EH (cell line): ENCODE results near the gene POU3F1.
A peak's percentile ranks its signal among the peaks of the same experiment; 100 is the strongest.

Experiments
- DNase-seq: peaks from one replicate; pipeline ENCODE4 v3.0.0-alpha.2; 2015; ENCODE audit warnings: low read depth

Gene POU3F1

DNA sequence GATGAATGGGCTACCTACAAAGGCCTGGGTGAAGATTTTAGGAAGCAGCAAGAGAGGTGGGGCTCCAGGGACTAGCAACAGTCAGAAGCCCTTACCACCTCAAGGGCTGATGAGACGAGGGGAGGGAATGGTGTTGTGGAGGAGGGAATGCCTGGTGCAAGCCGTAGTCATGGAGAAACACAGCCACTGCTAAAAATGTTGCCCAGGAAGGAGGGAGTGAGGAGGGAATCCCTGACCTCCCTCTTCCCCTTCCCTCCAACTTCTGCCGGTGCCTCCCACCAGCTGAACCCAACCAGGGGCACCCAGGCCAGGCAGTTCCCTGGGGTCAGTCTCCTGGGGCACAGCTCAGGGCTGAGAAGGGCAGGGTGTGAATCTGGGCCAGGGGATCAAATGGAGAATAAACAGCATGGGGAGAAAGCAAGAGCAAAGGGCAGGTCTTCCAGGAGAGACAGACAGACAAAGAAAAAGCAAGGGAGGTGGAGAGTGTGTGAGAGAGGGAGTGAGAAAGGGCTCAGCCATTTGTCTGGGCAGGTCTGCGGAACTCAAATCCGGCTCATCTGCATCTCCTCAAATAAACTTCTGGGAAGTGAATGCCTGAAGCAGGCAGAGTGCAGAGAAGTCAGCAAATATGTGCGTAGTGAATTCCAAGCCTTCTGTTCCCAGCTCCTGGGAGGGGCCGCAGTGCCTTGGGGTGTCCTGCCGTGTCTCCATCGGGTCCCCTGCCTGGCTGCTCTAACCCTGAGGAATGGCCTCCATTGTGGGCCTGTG, 27.1 kb upstream of the POU3F1 start:
- DNase-seq = peak; percentile 7

- no peak for DNase-seq
Measured at GRCh38 chr1:38072858-38073257, 26.3 kb upstream of the POU3F1 start.

DNA sequence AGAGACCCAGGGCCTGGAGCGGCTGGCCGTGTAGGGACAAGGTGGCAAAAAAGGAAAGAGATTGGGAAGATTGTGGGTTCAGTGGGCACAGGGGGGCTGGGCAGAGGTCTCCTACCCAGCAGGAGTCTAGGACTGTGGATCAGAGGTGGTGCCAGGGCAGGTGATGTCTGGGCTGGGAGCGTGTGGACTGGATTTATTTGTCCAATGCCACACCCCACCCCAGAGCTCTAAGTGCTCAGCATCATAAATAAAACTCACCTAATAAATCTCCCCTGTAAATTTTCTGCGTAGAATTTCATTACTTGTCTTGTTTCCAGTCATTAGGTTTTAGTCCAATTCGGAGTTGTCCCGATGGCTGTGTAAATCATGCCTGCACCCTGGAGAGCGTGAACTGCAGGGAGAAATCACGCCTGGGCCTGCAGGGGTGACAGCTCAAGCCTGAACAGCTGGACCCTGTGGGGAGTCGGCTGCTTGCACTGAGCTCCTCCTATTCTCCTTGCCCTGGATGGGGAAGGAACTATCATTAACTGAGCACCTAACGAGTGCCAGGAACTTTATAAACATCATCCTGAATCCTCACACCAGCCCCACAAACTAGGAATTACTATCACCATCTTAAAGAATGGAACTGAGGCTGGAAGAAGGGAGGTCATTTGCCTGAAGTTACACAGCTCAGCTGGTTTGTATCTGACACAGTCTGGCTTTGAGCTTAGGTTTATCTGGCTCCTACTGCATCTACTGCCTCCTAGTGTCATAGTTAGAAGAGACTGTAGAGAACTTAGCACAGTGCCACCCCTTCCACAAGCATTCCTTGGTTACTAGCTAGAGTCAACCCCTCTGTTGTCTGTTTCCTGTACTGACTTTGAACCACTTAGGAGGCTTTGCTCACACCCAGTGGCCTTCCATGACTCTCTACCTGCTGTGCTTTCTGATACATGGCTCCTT, 25.0 kb upstream of the POU3F1 start:
- peak; percentile 47 for DNase-seq

DNA sequence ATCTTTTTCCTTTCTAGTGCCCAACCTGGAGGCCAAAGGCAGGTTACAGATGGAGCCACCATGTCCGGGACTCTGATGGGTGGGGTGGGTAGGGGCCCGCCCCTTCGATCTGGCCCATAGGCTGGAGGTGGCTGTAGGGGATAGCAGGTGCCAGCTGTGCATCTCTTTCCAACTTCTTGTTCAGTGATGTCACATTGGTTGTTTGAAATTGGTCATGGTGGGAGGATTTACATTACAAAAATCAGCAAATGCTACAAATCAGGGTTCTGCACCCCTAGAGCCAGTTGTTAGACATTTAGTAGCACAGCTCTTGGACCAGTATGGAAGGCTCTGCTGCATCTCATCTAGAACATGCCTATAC, 22.4 kb upstream of the POU3F1 start:
- DNase-seq = no peak

DNA sequence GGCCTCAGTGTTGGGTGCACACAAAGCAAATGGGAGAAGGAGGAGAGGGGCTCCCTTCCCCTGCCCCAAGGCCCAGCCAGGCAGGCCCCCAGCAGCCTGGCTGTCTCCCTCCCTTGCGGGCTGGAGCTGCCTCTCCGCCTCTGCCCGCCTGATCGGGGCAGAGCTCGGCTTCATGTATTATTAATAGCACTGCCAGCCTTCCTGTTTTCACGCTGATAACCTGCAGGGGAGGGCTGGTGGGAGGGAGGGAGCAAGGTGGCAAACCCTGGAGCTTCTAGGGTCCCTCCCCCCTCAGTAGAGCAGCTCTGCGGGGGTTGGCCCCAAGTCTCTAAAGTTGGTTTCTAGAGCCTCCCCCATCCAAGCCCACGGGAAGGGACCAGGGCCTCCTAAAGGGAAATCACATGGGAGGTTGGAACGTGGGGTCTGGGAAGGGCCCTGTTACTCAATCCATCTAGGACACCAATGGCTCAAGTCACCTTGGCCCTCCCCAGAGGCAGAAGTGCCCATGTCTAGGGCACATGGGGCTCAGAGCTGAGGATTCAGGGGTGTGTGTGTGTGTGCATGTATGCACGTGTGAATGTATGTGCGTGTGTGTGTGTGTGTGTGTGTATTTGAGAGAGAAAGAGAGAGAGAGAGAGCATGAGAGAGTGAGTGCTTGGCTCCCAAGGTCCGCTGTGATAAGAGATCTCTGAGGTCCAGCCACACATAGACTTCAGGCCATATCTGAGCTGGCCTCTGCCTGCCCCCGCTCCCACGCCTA, 21.8 kb upstream of the POU3F1 start:
- no peak for DNase-seq

GRCh38 chr1:38064197-38064903, 17.8 kb upstream of the POU3F1 start:
- peak; percentile 70 for DNase-seq

- no peak for DNase-seq
Measured at GRCh38 chr1:38063616-38064015, 17.0 kb upstream of the POU3F1 start.

- DNase-seq = no peak
Measured at GRCh38 chr1:38062361-38063288, 16.0 kb upstream of the POU3F1 start.

DNA sequence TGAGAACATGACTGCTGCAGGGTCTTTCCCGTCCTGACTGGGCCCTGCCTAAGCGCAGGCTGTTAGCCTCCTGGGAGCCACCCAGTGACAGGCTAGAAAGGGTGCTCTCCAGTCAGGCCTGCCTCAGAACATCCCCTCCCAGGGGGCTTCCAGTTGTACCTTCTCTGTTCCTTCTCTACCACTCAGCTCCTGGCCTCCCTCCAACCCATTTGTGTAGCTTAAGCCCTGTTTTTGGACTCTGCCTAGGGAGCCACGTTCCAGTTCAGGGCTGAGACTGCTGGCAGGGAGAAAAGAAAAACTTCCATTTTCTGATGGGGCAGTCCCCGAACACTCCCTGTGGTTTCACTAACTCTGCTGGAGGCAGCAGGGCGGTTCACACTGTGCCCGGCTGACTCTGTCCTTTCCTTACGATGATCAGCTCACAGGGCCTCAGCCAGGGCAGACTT, 15.3 kb upstream of the POU3F1 start:
- no peak for DNase-seq

DNA sequence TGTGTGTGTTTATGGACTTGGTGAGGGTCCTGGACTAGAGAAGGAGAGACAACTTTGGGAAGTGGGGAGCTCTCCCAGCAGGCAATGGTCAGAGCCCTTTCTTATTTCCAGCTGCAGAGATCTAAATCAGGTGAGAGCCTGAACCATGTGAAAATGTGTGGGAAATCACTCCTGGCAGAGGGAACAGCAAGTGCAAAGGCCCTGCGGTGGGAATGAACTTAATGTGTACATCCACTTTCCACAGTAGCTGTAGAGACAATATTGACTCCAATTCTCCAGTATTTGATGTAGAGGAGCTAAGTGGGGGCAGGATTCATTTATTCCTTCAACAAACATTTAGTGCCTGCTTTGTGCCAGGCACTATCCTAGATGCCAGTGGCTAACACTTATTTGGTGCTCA, 14.7 kb upstream of the POU3F1 start:
- DNase-seq = no peak

GRCh38 chr1:38060498-38060897, 13.9 kb upstream of the POU3F1 start:
- no peak for DNase-seq

- DNase-seq = no peak
Measured at GRCh38 chr1:38059635-38060250, 13.2 kb upstream of the POU3F1 start.

GRCh38 chr1:38055965-38056364, 9.4 kb upstream of the POU3F1 start:
- DNase-seq = no peak

GRCh38 chr1:38055398-38055797, 8.8 kb upstream of the POU3F1 start:
- peak; percentile 7 for DNase-seq

- DNase-seq = no peak
Measured at GRCh38 chr1:38053416-38054091, 7.0 kb upstream of the POU3F1 start.

GRCh38 chr1:38052750-38053415, 6.3 kb upstream of the POU3F1 start:
- DNase-seq = no peak

DNA sequence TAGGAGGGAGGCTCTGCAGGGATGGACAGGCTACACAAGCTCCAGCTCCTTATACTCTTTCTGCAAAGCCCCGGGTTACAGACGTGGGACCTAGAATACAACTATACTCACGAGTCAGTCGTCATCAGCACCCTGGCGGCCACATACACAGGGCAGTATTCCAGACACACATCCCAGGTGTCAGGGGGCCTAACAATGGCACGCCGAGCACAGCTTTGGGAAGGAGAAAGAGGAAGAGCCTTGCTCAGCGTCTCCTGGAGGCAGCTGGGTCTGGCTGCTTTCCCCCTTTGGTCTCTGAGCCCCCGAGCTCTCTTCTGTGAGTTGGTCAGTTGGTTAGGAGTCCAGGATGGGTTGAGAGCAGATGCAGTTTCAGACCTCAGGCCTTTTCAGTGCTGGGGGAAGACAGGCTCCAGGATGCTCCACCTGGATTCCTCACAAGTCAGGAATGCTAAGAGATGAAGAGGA, 4.5 kb upstream of the POU3F1 start:
- DNase-seq = no peak

GRCh38 chr1:38050397-38051078, 3.9 kb upstream of the POU3F1 start:
- DNase-seq = no peak
